ENCODE results near the gene OR2A5.

OR2A5 gene

DNA sequence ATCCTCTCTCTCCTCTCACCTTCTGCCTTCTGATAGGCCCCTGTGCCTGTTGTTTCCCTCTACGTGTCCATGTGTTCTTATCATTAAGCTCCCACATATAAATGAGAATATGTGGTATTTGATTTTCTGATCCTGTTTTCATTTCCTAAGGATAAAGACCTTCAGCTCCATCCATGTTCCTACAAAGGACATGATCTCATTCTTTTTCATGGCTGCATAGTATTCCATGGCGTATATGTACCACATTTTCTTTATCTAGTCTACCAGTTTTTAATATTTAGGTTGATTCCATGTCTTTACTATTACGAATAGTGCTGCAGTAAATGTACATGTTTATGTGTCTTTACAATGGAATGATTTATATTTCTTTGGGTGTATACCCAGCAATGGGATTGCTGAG lies 41.9 kb downstream of the OR2A5 start:
- TF ChIP-seq, protein P1, sequence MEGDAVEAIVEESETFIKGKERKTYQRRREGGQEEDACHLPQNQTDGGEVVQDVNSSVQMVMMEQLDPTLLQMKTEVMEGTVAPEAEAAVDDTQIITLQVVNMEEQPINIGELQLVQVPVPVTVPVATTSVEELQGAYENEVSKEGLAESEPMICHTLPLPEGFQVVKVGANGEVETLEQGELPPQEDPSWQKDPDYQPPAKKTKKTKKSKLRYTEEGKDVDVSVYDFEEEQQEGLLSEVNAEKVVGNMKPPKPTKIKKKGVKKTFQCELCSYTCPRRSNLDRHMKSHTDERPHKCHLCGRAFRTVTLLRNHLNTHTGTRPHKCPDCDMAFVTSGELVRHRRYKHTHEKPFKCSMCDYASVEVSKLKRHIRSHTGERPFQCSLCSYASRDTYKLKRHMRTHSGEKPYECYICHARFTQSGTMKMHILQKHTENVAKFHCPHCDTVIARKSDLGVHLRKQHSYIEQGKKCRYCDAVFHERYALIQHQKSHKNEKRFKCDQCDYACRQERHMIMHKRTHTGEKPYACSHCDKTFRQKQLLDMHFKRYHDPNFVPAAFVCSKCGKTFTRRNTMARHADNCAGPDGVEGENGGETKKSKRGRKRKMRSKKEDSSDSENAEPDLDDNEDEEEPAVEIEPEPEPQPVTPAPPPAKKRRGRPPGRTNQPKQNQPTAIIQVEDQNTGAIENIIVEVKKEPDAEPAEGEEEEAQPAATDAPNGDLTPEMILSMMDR (conservative IDR thresholded peaks at IDR 0.05; ENCODE audit: low read depth, low read length): no peak
- no peak overlapping the region for H3K4me3 ChIP-seq (ENCODE audit: low read length)
- DNase-seq (ENCODE audit: low read depth): no peak

- TF ChIP-seq, protein P1 (conservative IDR thresholded peaks at IDR 0.05; ENCODE audit: low read depth, low read length): no peak
- H3K4me3 ChIP-seq (ENCODE audit: low read length): no peak overlapping the region
- no peak for DNase-seq (ENCODE audit: low read depth)
Measured at GRCh38 chr7:144098776-144099175, 50.0 kb downstream of the OR2A5 start.

GRCh38 chr7:144100607-144101006 lies 51.9 kb downstream of the OR2A5 start:
- no peak overlapping the region for H3K4me3 ChIP-seq (ENCODE audit: low read length)
- TF ChIP-seq, protein P1 (conservative IDR thresholded peaks at IDR 0.05; ENCODE audit: low read depth, low read length): no peak
- DNase-seq (ENCODE audit: low read depth): no peak

DNA sequence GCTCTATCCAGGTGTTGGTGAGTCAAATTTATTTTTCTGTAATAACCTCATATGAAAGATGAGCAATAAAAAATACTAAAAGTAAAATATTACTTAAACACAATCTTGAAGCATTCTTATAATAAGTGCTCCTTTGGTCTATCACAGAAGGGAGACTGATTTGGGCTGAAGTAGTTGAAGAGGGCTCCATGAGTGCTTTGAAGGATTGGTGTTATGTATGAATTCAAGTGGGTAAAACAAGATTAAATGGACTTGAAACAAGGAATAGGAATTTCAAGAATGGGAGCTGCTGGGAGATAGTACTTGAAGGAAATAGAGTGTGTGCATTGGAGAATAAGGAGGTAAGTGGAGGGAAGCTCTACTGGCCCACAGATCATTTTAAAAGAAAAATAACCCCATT lies 53.3 kb downstream of the OR2A5 start:
- H3K4me3 ChIP-seq (ENCODE audit: low read length): no peak overlapping the region
- TF ChIP-seq, protein P1 (conservative IDR thresholded peaks at IDR 0.05; ENCODE audit: low read depth, low read length): no peak
- no peak for DNase-seq (ENCODE audit: low read depth)

- TF ChIP-seq, protein P1 (conservative IDR thresholded peaks at IDR 0.05; ENCODE audit: low read depth, low read length): no peak
- H3K4me3 ChIP-seq (ENCODE audit: low read length): no peak overlapping the region
- no peak for DNase-seq (ENCODE audit: low read depth)
Measured at GRCh38 chr7:144105211-144105610, 56.5 kb downstream of the OR2A5 start.

Measured in retinal pigment epithelial cell (primary cell).